GM12873 (cell line): Measurements from ENCODE around the gene CYP4F8.

Experiments
- CTCF ChIP-seq: IDR thresholded peaks from 2 replicates; pipeline ENCODE4 v1.5.1; 2012; ENCODE audit warnings: low read depth, mild to moderate bottlenecking, moderate library complexity, low read length, control low read depth; ENCODE audit not compliant: insufficient read depth; ENCODE audit errors: missing control alignments

Gene CYP4F8

GRCh38 chr19:15609261-15609660 lies 5.8 kb upstream of the CYP4F8 start:
- TF ChIP-seq CTCF: no peak

- TF ChIP-seq CTCF: no peak
These were observed 2.7 kb upstream of the CYP4F8 start for GRCh38 chr19:15612342-15612741.

GRCh38 chr19:15613338-15613737 lies 1.7 kb upstream of the CYP4F8 start:
- TF ChIP-seq CTCF: no peak

- no peak for TF ChIP-seq CTCF
These were observed 508 bp downstream of the CYP4F8 start for GRCh38 chr19:15615526-15615925.

- TF ChIP-seq CTCF: no peak
These were observed 1.2 kb downstream of the CYP4F8 start for GRCh38 chr19:15616183-15616582.

GRCh38 chr19:15616627-15617270 lies 1.7 kb downstream of the CYP4F8 start:
- no peak for TF ChIP-seq CTCF

GRCh38 chr19:15618321-15618720 lies 3.3 kb downstream of the CYP4F8 start:
- no peak for TF ChIP-seq CTCF
